Stimulated activated CD8-positive, alpha-beta memory T cell treated with anti-CD3 and anti-CD28 coated beads, Interleukin-2, amount 100 ng/mL, for 48 hours (primary cell): ENCODE results near the gene INTS13.
"Not testable (repeated sequence)": the region's sequence is repeated elsewhere in the genome, so short reads cannot be mapped to it uniquely, and the experiment has no call there.

Experiments
- DNase-seq, 2 donors: peaks; one replicate each; pipeline ENCODE4 v3.0.0-alpha.2; 2020; ENCODE audit warnings: low read depth in 2 of 2

The INTS13 gene

GRCh38 chr12:26869908-26870459 lies 67.8 kb downstream of the INTS13 start:
- no peak for DNase-seq

GRCh38 chr12:26869104-26869494 lies 68.7 kb downstream of the INTS13 start:
- no peak for DNase-seq

- no peak for DNase-seq
Measured at GRCh38 chr12:26868447-26869103, 69.2 kb downstream of the INTS13 start.

GRCh38 chr12:26867080-26867479 lies 70.7 kb downstream of the INTS13 start:
- DNase-seq: no peak

GRCh38 chr12:26863515-26863914 lies 74.3 kb downstream of the INTS13 start:
- no peak for DNase-seq

GRCh38 chr12:26862787-26863186 lies 75.0 kb downstream of the INTS13 start:
- not testable (repeated sequence) for DNase-seq

- no peak for DNase-seq
Measured at GRCh38 chr12:26861690-26862089, 76.1 kb downstream of the INTS13 start.

GRCh38 chr12:26857465-26858176 lies 80.2 kb downstream of the INTS13 start:
- DNase-seq: no peak

- no peak for DNase-seq
Measured at GRCh38 chr12:26855337-26855736, 82.4 kb downstream of the INTS13 start.
